Esophagus muscularis mucosa (tissue), 4 donors: ENCODE results near the gene ATCAY.

Experiments used
- CTCF ChIP-seq, 3 experiments: fragments of 200-600 bp in 2 of 3; fragments of 450-650 bp in 1 of 3; sonication (generic) in 2 of 3; IDR thresholded peaks; one replicate each; pipeline ENCODE4 v1.5.1; 2017 to 2019; ENCODE audit warnings: antibody characterized with exemption in 3 of 3, mild to moderate bottlenecking in 2 of 3, moderate library complexity in 1 of 3
- EP300 ChIP-seq: sonication (generic); formaldehyde crosslinking; IDR thresholded peaks from one replicate; pipeline ENCODE4 v1.6.1; 2017; ENCODE audit warnings: antibody characterized with exemption
- POLR2A ChIP-seq: fragments of 450-650 bp; IDR thresholded peaks from one replicate; pipeline ENCODE4 v1.6.1; 2017; ENCODE audit warnings: antibody characterized with exemption, moderate library complexity, mild to moderate bottlenecking, low read depth
- POLR2AphosphoS5 ChIP-seq, 2 donors: sonication (generic); formaldehyde crosslinking; IDR thresholded peaks; one replicate each; pipeline ENCODE4 v1.6.1; 2017; ENCODE audit warnings: antibody characterized with exemption in 2 of 2

GRCh38 chr19:3890591-3890990, 10.1 kb downstream of the ATCAY start:
- no peak for TF ChIP-seq CTCF (IDR thresholded peaks at IDR 0.05)
- TF ChIP-seq EP300, result no peak
- TF ChIP-seq POLR2A, result no peak
- no peak for TF ChIP-seq POLR2AphosphoS5 (IDR thresholded peaks at IDR 0.05)
